PC-9 (cell line): Measurements from ENCODE around the gene WRNIP1.

ENCODE experiments used
- CTCF ChIP-seq: fragments of 200-600 bp; sonication (generic); conservative IDR thresholded peaks from 2 replicates; pipeline ENCODE4 v1.6.1; 2017; ENCODE audit warnings: mixed run types, antibody characterized with exemption, mild to moderate bottlenecking, moderate library complexity
- EZH2 ChIP-seq: fragments of 200-600 bp; sonication (generic); IDR thresholded peaks from 2 replicates; pipeline ENCODE4 v1.8.0; 2017; ENCODE audit warnings: antibody characterized with exemption, low read depth

GRCh38 chr6:2734488-2735166 lies 30.6 kb upstream of the WRNIP1 start:
- TF ChIP-seq CTCF, result no peak
- TF ChIP-seq EZH2, result no peak
